Ovary (tissue), 3 donors: ENCODE measurements around the gene TLN1.

Experiments used
- CTCF ChIP-seq, 3 donors: fragments of 450-650 bp in 2 of 3; fragments of 200-600 bp in 1 of 3; IDR thresholded peaks; one replicate each; pipeline versions ENCODE4 v1.5.1 to v1.8.0; 2016 to 2022; ENCODE audit warnings: antibody characterized with exemption in 3 of 3, mild to moderate bottlenecking in 1 of 3
- EP300 ChIP-seq: sonication (generic); formaldehyde crosslinking; IDR thresholded peaks from one replicate; pipeline ENCODE4 v1.6.1; 2017; ENCODE audit warnings: antibody characterized with exemption
- donor health status: DM: no; HTN: no; CAD: no.

GRCh38 chr9:35666045-35666444 is 66.0 kb downstream of the TLN1 start:
- TF ChIP-seq EP300, result no peak
- no peak for TF ChIP-seq CTCF (IDR thresholded peaks at IDR 0.05)
